Putamen (tissue), 1 donor: Measurements from ENCODE around the gene ANKMY1.

Experiments
- DNase-seq: peaks from one replicate; pipeline ENCODE4 v3.0.0-alpha.2; 2016; ENCODE audit warnings: low spot score

The ANKMY1 gene

GRCh38 chr2:240447934-240448333 lies 109.9 kb downstream of the ANKMY1 start:
- no peak for DNase-seq

- no peak for DNase-seq
These were observed 110.5 kb downstream of the ANKMY1 start for GRCh38 chr2:240447331-240447730.

GRCh38 chr2:240446664-240447175 lies 111.1 kb downstream of the ANKMY1 start:
- DNase-seq, result no peak

GRCh38 chr2:240445961-240446663 lies 111.7 kb downstream of the ANKMY1 start:
- DNase-seq, result no peak

- no peak for DNase-seq
These were observed 113.3 kb downstream of the ANKMY1 start for GRCh38 chr2:240444464-240444863.

GRCh38 chr2:240443891-240444301 lies 113.9 kb downstream of the ANKMY1 start:
- DNase-seq, result no peak

- no peak for DNase-seq
These were observed 114.7 kb downstream of the ANKMY1 start for GRCh38 chr2:240442891-240443715.

- no peak for DNase-seq
These were observed 115.8 kb downstream of the ANKMY1 start for GRCh38 chr2:240441993-240442411.

GRCh38 chr2:240441326-240441992 lies 116.3 kb downstream of the ANKMY1 start:
- no peak for DNase-seq

- no peak for DNase-seq
These were observed 117.0 kb downstream of the ANKMY1 start for GRCh38 chr2:240440704-240441320.

- no peak for DNase-seq
These were observed 117.5 kb downstream of the ANKMY1 start for GRCh38 chr2:240440251-240440650.

- DNase-seq, result no peak
These were observed 118.1 kb downstream of the ANKMY1 start for GRCh38 chr2:240439698-240440151.

GRCh38 chr2:240438810-240439697 lies 118.7 kb downstream of the ANKMY1 start:
- DNase-seq, result no peak

- peak; percentile 82 for DNase-seq
These were observed 119.7 kb downstream of the ANKMY1 start for GRCh38 chr2:240437861-240438809.

GRCh38 chr2:240437551-240437860 lies 120.3 kb downstream of the ANKMY1 start:
- no peak for DNase-seq

- DNase-seq, result no peak
These were observed 120.9 kb downstream of the ANKMY1 start for GRCh38 chr2:240436683-240437550.

- no peak for DNase-seq
These were observed 121.7 kb downstream of the ANKMY1 start for GRCh38 chr2:240435948-240436682.

GRCh38 chr2:240435457-240435947 lies 122.3 kb downstream of the ANKMY1 start, which contains the start of gene GPC1:
TSS of gene GPC1 (plus strand) at chr2:240435663. CDS start at chr2:240435919, 256 bp downstream.
- peak; percentile 77 for DNase-seq
